T follicular helper cell (primary cell): Measurements from ENCODE around the gene CKS2.
"Not testable (repeated sequence)": the region's sequence is repeated elsewhere in the genome, so short reads cannot be mapped to it uniquely, and the experiment has no call there.

Experiments
- DNase-seq: peaks from one replicate; pipeline ENCODE4 v3.0.0-alpha.2; 2020; ENCODE audit warnings: low read depth
- total RNA-seq, 2 experiments: gene quantifications; one replicate each; lab custom pipeline; 2026; lab: John Stamatoyannopoulos, UW

CKS2 gene
- 5.3 to 37.7 reads per million in 2 experiments for total RNA-seq

- peak; percentile 99 for DNase-seq
These were observed at the start of gene CKS2 for GRCh38 chr9:89310475-89311345. CKS2 (plus strand) TSS chr9:89311195; CDS start chr9:89311293, 98 bp downstream.

DNA sequence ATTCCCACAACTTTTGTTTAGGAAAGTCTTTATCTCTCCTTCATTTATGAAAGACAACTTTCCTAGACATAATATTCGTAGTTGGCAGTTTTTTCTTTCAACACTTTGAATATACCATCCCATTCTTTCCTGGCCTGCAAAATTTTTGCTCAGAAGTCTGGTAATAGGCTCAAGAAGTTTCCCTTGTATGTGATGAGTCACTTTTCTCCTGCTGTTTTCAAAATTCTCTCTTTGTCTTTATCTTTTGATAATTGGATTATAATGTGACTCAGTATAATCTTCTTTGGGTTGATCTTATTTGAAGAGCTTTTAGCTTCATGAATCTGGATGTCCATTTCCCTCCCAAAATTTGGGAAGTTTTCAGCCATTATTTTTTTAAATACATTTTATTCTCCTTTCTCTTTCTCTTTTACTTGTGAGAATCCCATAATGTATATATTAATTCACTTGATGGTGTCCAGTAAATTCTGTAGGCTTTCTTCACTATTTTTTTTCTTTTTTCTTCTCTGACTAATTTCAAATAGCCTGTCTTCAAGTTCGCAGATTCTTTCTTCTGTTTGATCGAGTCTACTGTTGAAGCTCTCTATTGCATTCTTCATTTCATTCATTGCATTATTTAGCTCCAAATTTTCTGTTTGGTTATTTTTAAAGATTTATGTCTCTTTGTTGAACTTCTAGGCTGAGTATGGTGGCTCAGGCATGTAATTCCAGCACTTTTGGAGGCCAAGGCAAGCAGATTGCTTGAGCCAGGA, 37.3 kb upstream of the CKS2 start:
- no peak for DNase-seq

DNA sequence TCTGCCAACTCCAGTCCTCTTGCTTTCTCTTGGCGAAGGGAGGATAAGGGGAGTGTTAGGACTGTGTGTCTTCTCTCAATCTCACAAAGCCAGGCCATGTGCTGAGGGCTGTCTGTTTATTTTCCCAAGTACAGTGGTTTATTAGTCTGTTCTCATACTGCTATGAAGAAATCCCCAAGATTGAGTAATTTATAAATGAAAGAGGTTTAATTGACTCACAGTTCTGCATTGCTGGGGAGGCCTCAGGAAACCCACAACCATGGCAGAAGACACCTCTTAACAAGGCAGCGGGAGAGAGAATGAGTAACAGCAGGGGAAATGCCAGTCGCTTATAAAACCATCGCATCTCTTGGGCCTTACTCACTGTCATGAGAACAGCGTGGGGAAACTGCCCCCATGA, 36.2 kb upstream of the CKS2 start:
- no peak for DNase-seq

GRCh38 chr9:89276040-89276439, 35.0 kb upstream of the CKS2 start:
- DNase-seq = not testable (repeated sequence)

GRCh38 chr9:89277043-89277442, 34.0 kb upstream of the CKS2 start:
- DNase-seq = no peak

GRCh38 chr9:89277454-89277853, 33.5 kb upstream of the CKS2 start:
- no peak for DNase-seq

DNA sequence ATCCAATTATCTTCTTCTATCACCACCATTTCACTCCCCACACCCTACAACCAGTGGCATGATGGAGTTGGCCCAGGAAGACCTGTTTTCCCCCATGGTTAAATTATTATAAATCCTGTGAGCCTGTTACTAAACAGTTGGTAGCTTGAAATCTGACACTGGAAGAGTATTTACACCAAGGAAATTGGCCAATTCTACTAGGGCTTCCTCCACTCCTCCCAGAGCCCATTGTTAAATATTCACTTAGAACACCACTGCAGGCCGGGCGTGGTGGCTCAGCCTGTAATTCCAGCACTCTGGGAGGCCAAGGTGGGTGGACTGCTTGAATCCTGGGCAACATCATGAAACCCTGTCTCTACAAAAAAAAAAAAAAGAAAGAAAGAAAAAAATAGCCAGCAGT, 32.4 kb upstream of the CKS2 start:
- DNase-seq = no peak

- DNase-seq = no peak
These were observed 31.8 kb upstream of the CKS2 start for GRCh38 chr9:89278997-89279739.

GRCh38 chr9:89281106-89281505, 29.9 kb upstream of the CKS2 start:
- DNase-seq = no peak

- not testable (repeated sequence) for DNase-seq
These were observed 28.6 kb upstream of the CKS2 start for GRCh38 chr9:89282248-89282968.

DNA sequence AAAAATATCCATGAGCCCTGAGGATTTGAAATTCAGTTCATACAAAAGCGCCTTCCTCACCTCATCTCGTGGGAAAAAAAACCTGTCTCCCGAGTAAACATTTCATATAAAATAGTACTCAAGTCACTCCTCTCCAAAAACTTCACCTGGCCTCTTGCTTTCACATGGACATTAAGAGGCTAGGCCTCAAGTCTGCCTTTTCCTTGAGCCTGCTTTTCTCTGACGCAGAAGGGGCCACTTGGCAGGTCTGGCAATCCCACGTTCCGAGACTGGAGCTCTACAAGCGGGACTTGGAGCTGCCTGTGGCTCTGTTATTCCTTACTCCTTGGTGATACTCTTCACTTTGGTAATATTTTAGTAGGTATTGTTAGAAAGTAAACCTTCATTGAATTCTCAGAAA, 26.9 kb upstream of the CKS2 start:
- DNase-seq = no peak

- no peak for DNase-seq
These were observed 19.3 kb upstream of the CKS2 start for GRCh38 chr9:89291741-89292140.

GRCh38 chr9:89293014-89293413, 18.0 kb upstream of the CKS2 start:
- no peak for DNase-seq

DNA sequence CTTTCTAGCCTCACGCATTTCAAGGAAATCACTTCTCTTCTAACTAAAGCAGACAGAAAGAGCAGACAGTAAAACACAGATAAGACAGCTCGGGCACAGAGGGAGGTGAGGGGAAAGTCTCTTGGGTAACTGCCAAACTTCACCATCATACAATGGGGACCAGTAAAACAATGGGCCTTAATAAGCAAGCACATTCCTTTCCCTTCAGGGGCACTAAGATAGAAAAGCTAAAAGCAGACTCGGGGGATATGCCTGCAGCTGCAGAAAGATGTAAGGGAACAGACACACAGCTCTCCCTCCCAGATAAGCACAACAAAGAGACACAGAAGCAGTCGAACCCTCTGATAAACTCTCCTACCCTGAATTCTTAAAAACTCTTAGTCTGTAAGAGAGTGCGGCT, 15.6 kb upstream of the CKS2 start:
- no peak for DNase-seq

DNA sequence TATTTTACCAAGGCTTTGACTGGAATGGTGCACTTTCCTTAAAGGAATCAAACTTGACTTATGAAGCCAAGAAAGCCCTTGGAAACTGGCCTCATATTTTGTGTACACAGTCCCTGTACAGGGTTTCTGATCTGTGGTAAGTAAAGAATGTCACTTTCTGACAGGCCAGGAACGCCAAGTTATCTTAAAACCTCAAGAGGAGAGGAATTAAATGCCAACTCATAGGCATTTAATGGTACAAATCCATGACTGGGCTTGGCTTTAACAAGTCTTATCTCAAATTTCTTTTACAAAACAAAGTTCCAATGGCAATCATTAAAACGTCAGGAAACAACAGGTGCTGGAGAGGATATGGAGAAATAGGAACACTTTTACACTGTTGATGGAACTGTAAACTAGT, 9.0 kb upstream of the CKS2 start:
- not testable (repeated sequence) for DNase-seq

DNA sequence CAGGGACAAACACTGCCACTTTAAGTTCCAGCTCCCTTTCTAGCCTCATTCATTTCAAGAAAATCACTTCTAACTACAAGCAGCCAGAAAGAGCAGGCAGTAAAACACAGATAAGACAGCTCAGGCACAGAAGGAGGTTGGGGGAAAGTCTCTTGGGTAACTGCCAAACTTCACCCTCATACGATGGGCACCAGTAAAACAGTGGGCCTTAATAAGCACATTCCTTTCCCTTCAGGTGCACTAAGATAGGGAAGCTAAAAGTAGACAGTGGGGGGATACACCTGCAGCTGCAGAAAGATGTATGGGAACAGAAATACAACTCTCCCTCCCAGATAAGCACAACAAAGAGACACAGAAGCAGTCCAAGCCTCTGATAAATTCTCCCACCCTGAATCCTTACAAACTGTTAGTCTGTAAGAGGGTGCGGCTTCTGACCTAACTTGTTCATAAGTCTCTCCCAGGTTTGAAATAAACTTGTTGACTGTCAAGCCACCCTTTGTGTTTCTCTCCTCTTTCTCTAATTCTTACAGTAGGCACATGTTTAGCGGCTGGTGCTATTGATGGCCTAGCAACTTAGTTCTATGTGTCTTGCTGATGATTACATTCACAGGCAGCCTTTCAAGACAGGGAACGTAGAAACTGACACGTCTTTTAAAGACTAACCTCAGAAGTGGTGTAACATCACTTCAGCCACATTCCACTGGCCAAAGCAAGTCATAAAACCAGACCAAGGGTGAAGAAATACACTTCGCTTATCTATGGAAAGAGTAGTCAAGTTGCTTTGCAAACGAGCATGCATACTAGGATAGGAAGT, 6.8 kb upstream of the CKS2 start:
- no peak for DNase-seq

DNA sequence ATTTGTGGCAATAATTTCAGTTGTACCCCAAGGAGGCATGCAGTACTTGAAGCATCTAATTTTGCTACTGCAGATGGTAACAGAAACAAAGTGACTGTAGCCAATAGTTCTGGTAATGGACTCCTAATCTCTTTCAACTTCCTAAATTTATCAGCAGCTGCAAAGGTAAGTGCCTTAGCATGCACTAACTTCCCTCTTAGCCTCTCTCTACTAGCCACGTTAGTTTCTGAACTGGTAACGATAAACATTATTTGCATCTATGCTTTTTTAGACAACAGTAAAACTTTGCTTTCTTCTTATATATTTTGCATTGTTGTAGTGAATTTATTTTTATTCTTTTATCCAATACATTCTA, 6.2 kb upstream of the CKS2 start:
- DNase-seq = no peak

DNA sequence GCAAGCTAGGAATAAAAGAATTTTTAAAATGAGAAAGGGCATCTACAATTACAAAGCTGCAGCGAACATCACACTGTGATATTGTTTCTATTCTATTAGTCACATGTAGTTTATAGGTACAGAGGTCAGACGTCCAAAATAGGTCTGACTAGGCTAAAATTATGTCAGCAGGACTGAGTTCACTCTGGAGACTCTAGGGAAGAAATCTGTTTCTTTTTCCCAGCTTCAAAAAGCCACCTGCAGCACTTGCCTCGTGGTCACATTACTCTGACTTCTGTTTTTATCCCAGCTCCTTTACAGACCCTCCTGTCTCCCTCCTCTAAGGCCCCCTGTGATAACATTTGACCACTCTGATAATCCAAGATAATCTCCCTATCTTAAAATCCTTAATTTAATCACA, 5.1 kb upstream of the CKS2 start:
- no peak for DNase-seq

DNA sequence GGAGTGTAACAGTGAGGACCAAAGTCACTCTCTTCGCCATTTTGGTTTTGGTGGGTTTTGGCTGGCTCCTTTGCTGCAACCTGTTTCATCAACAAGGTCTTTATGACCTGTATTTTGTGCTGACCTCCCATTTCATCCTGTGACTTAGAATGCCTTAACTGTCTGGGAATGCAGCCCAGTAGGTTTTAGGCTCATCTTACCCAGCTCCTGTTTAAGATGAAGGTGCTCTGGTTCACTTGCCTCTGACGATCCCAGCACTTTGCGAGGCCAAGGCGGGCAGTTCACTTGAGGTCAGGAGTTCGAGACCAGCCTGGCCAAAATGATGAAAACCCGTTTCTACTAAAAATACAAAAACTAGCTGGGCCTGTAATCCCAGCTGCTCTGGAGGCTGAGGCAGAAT, 1.8 kb upstream of the CKS2 start:
- DNase-seq = no peak

DNA sequence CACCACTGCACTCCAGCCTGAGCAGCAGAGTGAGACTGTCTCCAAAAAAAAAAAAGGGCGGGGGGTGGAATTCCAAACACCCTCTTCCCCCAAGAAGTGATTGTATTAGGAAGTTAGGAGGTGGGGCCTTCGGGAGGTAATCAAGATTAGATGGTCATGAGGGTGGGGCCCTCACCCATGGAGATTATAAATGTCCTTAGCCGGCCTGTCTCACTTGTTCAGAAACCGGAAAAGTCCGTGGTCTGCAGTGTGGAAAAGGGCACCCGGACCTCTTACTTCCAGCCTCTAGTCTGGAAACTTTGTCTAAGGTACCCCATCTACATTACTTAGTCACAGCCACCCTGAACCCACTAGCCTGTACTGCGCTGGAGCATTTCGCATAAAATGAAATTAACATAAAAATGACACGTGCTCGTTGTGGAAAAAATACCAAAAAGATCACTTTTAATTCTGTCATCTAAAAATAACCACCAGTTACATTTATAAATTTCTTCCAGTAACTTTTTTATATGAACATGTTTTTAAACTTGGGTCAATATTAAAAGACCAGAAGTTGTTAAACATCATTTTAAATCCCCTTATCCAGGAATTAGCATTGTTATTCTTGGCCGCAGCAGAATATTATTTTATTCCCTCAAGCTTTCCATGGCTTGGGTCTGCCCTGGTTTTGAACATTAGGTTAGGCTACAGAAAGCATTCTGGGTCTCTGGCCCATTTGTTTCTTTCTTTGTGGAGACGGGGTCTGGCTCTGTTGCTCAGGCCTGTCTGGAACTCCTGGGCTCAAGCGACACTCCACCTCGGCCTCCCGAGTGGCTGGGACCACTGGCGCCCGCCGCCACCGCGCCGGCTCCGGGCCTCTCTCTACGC, 1.2 kb upstream of the CKS2 start:
- DNase-seq = no peak
